Myocyte (in vitro differentiated cells): Measurements from ENCODE around the gene CMIP. TPM values are rescaled to one million over a fixed set of nuclear protein-coding genes. Genes with fewer than 3 reads are reported as not detected.
"Not testable (repeated sequence)": the region's sequence is repeated elsewhere in the genome, so short reads cannot be mapped to it uniquely, and the experiment has no call there.

ENCODE experiments used
- DNase-seq: peaks from one replicate; pipeline ENCODE4 v3.0.0-alpha.2; 2012; ENCODE audit warnings: low read depth
- total RNA-seq: library from RNA; depleted of rRNA; stranded (reverse); fragments of >200 nt; gene quantifications from 2 replicates; pipeline ENCODE4 v1.2.3, GENCODE V29; 2014

CMIP gene
- total RNA-seq, 1 donor from 2014 or later: 13.5 TPM

DNA sequence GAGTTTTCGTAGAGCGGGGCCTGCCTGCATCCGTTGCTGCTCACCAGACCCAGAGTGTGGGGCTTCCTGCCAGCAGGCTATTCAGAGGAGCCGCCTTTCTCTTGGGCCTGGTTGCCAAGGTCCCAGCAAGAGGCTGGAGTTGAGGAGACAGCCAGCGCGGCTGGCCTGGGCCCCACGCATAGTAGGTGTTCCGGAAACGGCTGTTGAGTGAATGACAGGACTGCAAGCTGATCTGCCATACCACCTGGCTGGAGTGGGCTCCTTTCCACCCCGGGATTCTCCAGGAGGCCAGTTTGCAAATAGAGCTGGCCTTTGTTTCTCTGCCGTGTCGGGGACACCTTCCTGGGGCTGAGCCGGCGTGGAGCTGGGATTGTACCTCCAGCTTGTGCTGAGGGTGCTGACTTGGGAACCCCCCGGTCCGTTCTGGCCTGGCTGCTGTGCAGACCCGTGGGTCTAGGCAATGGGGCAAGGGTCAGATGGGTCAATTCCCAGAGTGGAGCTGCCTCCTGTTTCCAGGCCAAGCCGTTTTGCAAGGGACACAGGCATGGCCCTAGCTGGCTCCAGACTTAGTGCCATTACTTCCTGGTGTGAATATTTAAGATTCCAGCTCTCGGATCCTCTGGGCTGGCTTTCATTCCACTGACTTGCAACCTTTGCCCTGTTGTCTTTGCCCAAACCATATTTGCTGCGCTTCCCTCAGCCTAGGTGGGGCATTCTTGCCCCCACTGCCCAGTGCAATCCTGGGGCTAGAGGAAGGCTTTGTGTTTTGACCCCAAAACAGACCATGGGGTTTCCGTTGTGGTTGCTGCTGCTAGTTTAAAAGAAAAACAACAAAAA is 68.8 kb downstream of the CMIP start:
- DNase-seq: no peak

DNA sequence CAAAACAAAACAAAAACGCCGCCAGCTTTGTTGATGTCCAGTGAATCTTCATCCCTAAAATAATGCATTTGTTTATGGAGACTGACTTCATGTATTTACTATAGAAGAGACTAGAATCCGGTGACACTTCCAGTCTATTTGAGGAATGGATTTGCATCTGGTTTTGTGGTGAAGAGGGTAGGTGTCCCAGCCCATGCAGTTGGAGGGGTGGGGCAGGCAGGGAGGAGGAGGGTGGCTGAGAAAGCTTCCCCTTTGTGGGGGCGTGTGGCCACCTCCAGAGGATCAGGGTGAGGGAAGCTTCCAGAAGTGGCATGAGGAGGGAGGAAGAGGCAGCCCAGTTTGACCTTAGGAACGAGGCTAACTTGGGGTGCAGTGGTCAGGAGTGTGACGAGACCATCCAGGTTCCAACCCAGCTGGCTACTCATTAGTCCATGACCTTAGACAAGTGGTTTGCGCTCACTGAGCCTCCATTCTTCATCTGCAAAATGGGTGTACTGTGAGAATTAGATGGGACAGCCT is 69.5 kb downstream of the CMIP start:
- DNase-seq: peak; percentile 76

DNA sequence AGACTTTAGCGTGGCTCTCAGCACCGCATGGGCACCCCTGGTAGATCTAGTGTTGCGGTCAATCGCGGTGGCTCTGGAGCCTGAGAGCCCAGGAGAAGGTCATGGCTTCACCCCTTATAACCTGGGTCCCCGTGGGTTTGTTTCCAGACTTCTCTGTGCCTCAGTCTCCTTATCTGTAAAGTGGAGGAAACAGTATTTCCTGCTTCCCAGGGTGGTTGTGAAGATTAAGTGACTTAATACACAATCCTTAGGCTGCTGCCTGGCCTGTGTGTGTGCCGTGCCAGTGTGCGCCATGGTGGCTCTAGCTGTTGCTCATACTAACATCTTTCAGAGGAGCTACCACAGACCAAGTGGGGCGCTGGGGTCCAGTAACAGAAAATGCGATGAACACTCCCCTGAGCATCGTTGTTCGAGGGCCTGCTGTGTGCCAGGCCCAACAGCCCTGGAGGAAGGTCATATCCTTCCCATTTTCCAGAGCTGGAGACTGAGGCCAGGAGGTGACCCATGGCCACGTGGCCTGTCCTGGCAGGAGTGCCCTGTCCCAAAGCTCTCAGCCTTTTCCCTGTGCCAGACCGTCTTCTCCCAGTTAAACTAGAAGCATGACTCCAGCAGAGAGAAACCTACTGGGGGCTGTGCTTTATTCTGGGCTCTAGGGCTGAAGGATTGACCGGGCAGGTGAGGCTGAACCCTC is 70.1 kb downstream of the CMIP start:
- DNase-seq: no peak

DNA sequence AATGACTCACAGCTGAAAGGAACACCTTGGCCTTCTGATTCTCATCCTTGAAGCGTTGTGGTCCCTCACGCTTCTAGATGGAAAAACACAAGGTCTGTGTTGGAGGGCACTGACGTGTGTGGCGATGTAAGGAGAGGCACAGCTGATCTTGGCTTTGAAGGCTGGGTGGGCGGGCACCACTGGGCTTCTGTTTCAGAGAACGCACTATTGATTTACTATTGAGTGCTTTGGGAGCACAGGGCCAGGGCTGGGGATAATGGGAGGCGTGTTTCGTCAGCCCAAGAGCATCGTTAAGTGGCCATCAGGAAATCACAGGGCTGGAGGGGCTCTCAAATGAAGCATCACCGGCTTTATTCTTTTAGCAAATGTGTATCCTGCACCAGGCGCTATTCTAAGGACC is 70.7 kb downstream of the CMIP start:
- DNase-seq: no peak

DNA sequence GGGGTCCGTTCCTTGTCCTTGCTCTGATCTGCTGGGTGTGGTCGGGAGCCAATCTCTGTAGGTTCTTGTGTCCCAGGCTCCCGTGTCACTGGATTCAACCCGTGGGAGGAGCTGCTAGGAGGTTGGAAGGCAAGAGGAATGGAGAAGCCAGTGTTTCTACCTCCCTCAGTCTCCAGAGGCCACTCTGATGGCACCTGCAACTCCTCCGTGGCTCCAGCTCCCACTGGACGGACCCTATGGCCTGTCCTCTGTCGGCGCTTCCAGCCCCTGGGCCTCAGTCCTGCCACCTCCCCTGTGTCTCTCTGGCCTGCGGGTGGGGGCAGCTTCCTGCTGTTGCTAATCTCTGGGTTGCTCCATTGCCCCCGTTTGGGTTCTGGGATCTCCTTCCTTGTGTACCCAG is 71.1 kb downstream of the CMIP start:
- DNase-seq: no peak

DNA sequence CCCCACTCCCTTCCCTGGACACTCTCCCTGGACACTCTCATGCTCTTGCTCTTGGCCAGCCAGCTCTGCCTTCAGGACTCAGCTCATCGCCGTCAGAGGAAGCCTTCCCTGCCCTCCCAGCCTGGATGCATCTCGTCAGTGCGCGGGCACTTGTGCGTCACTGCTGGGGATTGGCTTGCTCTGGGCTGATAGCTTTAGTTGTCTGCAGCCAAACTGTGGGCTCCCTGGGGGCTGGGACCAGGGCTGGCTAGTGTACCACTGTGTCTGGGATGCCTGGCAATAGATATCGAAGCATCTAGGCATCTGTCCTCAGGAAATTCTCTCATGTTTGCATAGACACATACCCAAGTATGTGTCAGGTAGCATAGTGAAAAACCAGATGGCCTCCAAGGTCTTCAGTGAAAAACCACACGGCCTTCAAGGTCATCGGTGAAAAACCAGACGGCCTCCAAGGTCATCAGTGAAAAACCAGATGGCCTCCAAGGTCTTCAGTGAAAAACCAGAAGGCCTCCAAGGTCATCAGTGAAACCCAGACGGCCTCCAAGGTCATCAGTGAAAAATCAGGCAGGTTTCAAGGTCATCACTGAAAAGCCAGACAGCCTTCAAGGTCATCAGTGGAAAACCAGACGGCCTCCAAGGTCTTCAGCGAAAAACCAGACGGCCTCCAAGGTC is 72.0 kb downstream of the CMIP start:
- no peak for DNase-seq

DNA sequence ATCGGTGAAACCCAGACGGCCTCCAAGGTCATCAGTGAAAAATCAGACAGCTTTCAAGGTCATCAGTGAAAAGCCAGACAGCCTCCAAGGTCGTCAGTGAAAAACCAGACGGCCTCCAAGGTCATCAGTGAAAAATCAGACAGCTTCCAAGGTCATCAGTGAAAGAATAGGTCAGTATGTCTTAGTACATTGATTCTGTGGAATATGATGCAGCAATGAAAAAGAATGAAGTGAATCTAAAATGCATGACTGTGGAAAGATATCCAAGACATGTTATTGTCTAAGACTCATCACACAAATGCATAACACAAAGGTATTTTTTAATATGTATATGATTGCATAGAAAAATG is 72.5 kb downstream of the CMIP start:
- DNase-seq: no peak

DNA sequence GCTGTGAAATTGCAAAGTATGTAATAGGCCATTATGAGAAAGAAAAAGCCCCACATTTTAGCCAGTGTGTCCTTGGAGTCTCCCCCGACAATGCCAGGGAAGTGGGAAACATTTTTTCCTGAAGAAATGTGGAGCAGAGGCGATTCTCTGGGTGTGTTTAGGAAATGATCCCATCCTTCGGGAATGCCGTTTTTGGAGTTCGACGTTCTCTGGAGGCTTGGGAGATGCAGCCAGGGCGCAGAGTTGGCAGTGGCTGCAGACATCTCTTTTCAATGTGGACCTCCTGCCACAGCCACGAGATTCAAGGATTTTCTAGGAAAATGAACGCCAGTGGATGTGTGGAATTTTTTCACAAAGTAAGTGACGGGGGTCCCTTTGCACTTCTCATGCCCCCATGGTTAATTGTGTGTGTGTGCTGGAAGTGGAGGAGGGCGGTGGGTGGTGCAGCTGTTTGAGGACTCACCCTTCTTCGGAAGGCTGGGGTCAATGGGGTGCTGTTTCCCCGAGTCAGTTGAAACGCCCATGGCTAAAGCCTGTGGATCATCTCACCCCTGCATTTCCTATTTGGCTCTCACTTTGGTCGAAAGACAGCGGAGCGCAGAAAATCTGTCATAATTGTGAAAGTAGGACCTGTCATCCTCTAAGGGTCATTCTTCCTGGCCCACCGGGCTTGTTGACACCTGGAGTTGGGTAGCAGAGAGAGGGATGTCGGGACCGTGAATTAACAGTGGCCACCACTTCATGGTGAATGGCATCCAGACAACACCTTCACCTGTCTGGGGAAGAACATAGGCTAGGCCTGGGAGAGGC is 73.2 kb downstream of the CMIP start:
- DNase-seq: no peak

DNA sequence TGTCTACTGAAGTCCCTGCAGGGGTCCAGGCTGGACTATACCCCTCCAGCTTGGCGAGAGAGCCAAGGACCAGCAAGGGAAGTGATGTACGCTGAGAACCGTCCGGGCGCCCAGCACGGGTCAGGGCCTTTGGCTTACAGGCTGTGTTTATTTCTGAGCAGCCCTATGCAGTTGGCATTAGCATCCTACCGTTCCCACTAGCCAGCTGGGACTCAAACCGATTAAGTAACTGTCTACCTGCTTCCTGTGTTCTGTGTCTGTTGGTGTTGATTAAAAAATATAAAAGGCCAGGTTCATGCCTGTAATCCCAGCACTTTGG is 73.8 kb downstream of the CMIP start:
- no peak for DNase-seq

DNA sequence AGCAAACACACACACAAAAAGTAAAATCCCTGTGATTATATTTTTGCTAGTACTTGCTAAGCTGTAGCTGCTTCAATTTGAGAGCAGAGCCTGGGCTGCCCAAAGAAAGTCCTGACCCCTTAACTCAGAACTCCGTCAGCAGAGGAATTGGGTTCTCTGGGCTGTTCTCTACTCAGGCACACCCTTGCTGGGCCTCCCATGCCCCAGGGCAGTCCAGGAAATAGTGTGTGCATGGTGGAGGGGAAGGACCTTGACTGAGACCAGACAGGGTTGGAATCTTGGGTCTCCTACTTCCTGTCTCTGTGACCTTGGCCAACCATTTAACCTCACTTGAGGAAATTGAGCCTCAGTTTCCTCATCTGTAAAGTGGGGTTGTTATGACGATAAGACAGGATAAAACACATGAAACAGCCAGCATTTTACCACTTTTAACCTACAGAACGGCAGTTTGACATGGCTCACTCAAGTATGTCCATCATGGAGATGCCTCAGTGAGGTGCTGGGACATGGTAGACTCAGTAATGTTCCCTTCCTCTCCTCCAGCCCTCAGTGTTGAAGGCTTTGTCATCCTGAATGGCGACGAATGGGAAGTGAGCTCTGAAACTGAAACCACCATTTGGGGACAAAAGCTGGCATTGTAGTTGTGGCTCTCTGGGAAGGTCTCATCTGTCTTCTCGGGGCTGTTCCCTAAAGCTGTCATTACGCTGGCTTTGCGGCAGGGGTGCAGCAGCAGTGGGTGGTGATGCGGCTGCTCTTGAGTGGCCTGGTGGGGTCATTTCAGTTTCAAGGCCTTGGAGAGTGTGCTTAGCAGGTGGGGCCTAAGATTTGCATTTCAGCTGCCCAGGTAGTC is 74.9 kb downstream of the CMIP start:
- DNase-seq: no peak

DNA sequence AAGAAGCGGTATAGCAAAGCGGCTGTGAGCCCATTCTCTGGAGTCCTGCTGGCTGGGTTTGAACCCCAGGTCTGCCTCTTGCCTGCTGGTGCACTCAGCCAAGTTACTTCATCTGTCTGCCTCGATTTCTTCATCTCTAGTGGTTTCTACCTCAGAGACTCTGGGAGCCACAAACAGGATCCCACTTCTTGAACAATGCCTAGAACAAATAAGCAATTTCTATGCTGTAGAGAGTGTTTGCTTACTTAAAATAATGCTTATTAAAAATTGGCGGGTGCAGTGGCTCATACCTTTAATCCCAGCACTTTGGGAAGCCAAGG is 75.5 kb downstream of the CMIP start:
- no peak for DNase-seq

DNA sequence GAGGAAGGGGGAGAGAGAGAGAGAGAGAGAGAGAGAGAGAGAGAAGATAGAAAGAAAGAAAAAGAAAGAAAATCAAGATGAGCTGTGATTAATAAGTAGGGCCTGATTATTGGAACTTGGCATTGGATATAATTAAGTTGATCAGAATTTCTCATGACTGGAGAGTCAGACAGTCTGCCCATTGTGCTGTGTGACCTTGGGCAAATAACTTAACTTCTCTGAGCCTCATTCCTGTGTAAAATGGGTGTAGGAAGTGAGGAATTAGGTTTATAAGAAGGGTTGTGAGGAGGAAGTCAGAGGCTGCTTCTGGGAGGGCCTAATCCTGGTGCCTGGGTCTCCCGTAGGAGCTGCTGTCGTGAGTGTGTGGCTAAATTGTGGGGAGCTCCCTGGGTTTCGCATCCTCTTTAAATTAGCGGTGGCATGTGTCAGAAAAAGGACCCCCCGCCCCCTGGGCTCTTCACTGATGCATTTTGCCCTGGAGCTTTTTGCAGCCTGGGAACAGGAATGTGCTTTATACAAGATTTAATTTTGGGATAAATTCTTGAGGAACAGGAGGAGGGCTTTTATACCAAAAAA is 76.0 kb downstream of the CMIP start:
- no peak for DNase-seq

DNA sequence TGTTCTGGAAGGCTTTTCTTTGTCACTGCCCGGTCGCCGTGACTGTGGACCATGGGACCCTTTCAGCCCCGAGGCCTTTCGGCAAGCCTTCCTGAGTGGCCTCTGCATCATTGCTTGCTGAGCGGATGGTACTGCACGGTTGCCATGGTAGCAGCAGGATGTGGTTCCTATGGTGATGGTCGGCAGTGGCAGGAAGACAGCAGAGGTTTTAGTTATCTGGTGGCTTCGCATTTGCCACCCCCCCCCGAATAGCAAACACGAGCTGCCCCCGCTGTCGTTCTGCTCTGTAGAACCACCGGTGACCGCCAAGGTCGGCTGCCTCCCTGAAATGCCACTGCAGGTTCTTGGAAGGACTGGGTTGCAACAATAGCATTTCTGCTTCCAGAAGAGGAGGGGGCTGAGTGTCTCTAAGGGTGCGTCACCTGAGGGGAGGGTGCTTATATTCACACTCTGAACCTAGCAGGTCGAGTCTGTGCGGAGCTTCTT is 76.6 kb downstream of the CMIP start:
- DNase-seq: no peak

DNA sequence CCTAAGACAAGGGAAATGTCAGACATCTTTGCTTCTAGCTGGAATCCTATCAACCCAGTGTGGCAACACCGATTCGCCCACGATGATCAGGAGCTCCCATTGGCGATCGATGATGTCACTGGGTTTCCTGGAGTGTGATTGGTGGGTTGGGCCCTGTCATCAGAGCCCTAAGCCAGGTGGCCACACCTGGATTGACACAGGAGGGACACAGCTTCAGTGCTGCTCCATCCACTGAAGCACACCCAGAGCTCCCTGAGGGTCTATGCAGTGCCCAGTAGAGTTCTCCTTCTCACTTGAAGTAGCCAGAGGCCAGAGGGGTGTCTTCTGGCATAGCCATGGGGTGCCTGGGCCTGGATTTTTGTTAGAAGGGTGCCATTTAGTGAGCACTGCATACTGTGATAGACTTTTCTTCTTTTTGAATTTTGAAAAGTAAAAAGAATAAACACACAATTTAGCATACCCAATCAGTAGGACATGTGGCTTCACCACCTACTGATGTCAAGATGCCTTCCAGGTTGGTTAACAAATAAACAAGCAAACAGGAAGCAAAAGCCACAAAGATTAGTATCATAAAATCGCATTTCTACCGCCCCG is 77.6 kb downstream of the CMIP start:
- no peak for DNase-seq

DNA sequence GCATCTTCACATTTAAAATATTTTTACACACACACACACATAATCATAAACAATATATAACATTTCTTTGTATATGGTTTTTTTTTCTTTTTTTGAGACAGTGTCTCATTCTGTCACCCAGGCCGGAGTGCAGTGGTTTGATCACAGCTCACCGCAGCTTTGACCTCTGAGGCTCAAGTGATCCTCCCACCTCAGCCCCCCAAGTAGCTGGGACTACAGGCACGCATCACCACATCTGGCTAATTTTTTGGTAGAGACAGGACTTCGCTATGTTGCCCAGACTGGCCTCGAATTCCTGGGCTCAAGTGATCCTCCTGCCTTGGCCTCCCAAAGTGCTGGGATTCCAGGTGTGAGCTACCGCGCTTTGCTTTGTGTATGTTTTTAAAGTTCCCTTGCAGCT is 78.2 kb downstream of the CMIP start:
- not testable (repeated sequence) for DNase-seq

DNA sequence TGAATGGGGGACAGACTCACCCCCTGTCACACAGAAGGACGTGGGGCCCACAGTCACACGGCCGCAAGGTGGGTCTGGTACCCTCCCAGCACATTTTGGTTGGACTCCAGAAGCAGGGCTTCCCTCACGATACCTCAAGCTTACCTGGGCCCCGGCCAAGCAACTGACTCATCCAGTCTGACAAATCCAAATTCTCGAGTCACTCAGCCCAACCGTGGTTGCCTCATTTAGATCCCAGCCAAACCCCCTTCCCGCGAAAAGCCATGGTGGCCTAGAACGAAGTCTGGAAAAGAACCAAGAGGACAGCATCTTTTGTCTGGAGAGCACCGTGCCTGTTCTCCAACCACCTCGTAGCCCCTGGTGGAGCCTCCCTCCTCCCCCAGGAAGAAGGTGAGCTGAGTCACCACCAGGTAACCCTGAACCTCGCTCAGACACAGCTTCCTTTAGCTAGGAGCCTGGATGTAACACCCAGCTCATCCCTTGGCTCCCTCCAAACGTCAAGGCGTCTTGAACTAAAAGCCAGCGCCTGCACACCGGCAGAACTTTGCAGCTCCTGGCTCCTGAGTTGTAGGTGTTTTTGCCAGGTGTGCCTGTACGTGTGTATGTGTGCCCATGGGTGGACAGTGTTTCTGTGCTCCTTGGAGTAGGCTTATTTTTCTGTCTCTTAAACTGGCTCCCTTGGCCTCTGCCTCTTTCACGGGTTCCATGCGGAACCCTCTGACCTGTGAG is 78.9 kb downstream of the CMIP start:
- DNase-seq: peak; percentile 75

DNA sequence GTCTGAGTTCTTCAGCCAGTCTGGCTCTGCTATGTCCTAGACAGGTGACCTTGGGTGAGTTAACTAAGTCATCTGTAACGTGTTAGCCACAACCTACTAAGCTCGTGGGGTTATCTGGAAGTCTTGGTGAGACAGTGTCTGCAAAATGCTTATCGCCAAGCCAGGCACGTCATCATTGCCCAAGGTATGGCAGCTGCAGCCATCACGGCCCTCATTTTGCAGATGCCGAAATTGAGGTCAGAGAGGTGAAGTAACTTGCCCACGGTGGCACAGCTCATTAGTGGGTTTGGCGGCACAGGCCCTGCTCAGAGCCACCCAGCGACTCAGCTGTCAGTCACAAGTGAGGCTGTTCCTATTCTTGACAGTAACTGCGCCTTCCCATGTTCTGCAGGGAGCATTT is 79.8 kb downstream of the CMIP start:
- DNase-seq: peak; percentile 44

DNA sequence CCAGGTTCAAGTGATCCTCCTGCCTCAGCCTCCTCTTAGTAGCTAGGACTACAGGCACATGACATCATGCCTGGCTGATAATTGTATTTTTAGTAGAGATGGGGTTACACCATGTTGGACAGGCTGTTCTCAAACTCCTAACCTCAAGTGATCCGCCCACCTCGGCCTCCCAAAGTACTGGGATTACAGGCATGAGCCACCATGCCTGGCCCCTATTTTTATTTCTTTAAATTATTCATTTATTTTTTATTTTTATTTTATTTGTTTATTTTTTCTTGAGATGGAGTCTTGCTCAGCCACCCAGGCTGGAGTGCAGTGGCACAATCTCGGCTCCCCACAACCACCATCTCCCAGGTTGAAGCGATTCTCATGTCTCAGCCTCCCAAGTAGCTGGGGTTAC is 80.3 kb downstream of the CMIP start:
- not testable (repeated sequence) for DNase-seq

DNA sequence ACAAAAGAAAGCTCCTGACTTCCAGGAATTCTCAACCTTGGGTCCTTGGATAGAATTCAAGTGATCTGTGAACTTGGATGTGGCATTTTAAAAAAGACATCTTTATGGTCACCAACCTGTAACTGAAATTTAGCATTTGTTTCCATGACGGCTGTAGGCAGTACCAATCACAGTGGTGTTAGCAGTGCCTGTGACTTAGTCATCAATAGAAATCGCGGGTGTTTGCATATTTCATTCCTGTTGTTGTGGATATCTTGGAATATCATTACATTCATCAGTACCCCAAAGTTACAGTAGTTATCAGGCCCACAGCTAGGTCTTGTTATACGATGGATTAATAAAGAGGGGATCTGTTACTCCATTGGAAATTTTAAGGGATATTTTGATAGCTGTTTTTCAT is 81.6 kb downstream of the CMIP start:
- DNase-seq: no peak
